Activated T-helper 1 cell treated with Interleukin-2 at 50 U/mL for 16 hours (primary cell): ENCODE measurements around the gene MAP3K20.
"Not testable (repeated sequence)": the region's sequence is repeated elsewhere in the genome, so short reads cannot be mapped to it uniquely, and the experiment has no call there.

Experiments used
- DNase-seq: peaks from one replicate; pipeline ENCODE4 v3.0.0-alpha.2; 2020; ENCODE audit warnings: low read depth

Gene MAP3K20

DNA sequence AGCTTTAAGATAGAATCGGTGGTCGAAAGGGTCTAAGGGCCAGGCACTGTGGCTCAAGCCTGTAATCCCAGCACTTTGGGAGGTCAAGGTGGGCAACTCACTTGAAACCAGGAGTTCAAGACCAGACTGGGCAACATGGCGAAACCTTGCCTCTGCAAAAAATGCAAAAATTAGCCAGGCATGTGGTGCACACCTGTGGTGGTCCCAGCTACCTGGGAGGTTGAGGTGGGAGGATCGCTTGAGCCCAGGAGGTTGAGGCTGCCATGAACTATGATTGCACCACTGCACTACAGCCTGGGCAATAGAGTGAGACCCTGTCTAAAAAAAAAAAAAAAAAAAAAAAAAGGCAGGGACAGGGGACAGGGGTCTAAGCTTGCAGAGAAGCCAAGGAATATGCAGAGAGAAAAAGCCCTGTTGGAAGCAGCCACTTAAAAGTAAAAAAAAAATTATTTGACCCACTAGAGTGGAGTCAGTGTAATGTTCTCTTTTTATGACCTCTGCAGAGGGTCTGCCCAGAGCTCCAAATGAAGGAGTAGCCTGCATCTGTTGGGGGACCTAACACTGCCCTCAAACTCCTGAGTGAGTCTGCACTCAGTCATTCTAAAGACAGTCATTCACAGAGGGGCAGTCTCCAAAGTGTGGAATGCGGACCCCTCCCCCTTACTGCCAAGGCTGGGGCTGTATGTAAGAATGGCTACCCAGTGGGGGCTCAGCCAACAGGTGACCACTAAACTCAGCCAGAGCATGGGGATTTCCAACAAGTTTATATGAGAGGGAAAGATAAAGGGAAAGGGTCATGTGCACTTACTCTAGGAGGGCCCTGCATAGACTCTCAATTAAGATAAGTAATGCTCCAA is 160.5 kb downstream of the MAP3K20 start:
- DNase-seq = no peak

DNA sequence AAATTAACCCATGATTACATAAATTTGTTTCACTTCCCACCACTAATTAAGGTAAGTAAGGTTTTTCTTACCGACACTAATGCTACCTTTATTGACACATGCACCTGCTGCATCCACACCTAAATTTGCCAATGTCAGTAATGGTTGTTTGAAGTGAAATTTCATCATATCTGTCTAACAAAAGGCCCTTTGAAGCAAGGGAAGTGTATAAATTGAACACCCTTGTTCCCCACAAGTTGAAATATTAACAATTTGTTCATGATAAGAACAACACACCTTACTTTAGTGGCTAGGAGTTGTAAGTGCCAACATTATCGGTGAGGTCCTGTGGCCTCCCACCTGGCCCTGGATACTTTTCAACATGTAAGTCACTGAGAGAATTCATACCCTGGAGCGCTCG is 162.7 kb downstream of the MAP3K20 start:
- DNase-seq = no peak

DNA sequence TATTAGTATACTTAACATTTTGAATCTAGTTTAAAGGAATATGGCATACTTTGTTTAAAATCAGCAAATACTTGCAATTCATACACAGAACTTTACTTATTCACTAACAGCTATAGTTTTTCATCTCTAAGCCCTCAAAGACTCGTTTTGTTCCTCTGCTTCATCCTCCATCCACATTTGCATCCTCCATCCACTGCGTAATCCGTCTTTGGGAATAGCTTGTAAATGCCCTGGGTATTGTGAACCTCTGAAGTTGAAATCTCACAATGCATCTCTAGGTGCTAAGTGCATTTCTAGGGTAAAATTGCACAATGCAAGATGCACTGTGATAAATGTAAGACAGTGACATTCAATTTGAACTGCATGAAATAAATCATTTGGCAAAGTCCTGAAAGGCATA is 163.2 kb downstream of the MAP3K20 start:
- DNase-seq = no peak

DNA sequence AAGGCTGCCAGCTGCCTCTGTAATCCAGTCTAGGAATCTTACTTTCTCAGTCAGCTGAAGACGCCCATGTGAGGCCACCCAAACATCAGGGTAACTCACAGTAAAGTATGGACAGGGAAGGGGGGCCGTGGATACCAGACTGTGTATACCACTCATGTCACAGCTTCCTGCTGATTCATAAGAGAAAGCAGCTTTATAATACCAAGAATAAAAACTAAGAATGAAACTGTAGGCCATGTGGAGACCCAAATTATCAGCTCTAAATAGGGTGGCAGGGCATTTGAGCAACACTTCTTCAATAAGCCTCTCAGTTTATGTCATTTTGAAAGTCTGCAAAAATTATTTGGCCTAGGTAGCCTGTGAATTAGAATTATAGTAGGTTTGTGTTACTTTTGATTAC is 164.0 kb downstream of the MAP3K20 start:
- DNase-seq = no peak

DNA sequence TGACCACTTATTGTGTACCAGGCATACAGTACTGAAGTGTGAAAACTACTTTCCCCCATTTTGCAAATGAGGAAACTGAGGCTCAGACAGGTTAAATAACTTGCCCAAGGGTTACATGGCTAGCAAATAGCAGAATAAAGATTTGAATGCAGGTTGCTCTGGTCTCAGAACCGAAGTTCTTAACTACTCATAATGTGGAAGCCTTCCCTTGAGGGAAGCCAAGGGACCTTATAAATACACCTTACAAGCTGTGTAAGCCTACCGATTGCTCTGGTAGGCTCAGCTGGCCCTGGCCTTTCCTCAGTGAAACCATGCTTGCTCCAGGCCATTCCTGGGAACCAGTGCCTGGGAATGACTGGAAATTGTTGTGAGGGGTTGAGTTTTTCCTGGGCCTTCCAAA is 164.4 kb downstream of the MAP3K20 start:
- no peak for DNase-seq

DNA sequence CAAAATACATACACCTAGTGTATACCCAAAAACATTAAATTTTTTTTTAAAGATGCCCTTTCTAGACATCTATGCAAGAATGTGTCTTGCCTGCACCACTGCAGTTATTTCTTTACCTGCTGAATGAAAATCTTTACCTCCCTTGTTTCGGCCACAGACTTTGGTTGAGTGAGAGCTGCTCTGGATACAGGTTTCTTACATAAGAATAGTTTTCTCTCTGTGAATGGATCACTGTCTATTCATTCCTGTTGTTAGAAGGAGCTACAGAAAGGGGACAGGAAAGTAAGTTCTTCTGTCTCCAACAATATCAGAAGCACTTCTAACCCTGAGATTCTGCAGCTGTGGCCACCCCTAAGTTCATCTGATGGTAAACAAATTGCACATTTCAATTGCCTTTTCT is 166.0 kb downstream of the MAP3K20 start:
- no peak for DNase-seq

DNA sequence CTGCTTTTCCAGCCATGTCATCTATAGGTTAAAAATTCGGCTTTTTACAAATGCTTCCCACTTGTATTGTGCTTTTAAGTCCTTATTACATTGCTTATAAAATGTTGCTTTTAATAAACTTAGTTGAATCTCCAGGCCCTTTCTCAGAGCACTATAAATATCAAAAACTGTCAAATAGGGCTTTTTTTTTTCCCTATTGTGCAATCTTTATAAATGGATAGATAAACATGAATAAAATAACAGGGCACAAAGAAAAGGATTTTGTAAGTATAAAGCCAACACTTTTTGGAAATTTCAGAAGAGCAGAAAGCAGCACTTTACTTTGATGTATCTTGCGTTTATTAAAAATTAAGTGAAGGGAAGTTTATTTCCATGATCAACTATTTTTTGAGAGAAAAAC is 171.5 kb downstream of the MAP3K20 start:
- DNase-seq = no peak

DNA sequence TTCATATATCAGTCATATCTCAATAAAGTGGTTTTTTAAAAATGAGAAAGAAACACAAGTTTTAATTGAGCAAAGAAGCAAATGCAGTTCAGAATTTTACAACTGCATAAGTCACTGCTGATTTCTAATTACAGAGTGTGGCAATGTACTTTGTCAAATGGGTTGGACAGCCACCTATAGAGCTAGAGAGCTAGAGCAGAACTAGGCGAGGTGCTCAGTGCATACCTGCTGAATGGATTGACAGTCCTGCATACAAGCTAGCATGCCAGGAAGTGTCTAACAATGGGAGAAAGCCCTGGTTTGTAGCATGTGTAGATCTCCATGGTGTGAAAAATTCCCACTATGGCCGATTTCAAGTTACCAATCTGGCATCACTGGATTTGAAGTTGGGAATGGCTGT is 172.7 kb downstream of the MAP3K20 start:
- no peak for DNase-seq

DNA sequence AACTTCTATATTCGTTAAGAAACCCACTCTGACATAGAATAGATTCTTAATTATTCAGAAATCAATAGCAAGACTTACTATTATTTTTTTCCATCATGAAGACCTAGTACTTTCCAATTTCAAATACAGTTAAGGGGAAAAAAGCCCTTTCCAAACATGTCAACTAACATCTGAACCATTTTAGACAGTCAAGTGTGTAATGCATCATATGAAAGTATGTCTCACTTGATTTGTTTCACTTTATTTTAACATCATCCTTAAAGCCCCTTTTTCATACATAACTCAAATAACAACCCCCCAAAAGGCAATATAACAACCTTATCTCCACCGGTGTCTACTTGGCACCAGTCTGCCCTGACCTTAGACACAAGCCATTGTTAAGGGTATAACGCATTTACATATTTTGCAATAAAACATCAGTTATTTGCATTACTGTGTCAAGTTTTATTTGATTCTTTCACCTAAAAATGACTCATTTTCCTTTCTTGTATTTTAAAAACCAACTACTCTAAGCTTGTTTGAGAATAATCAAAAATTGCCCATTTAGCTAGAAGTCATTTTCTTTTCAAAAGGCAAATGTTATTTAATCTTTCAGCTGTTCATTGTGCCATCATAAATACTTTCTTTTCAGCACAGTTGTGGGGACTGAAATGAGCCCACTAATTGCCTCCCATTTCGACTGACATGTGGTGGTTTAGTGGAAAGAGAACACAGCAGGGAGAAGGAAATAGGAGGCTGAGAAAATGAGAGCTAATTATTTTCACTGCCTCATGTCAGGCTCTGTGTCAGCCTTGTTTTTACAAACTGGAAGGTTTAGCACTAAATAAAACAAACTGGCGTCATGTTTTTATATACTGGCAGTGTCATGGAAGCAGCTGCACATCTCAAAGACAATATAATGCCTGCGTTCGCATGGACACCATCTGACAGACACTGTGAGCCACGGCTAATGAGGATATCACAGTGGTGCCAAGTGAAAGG is 174.3 kb downstream of the MAP3K20 start:
- DNase-seq = no peak

DNA sequence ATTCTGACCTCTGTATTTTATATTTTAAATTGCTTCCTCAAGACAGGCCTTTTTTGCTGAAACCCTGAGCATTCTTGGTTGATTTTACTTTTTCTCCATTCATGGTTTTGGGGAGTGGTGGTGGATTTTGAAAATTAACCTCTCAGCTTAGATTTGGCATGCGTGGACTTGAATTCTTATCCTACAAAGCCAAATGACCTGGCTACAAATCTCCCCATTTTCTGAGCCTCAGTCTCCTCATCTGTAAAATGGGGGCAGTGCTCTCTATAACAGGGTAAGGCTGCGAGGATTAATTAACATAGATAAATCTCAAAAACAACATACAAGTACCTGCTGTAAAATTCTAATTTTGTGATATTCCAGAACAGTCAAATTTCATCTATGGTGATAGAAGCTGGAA is 175.6 kb downstream of the MAP3K20 start:
- no peak for DNase-seq

DNA sequence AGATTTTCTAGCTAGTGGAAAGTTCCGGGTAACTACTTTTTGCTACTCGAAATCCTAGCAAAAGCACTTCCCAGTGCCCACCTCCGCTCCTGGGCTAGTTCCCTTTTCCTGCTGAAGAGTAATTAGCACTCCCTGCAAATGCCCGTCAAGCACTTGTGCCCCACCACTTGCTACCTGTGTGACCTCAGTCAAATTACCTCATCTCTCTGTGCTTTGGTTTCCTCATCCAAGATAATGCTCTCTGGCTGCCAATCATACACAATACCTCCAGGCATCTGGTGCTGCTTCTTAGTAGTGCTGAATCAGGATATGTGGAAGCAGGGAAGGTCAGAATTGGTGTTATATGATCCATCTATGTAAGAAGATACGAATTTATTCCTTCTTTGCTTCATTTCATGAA is 176.9 kb downstream of the MAP3K20 start:
- no peak for DNase-seq

DNA sequence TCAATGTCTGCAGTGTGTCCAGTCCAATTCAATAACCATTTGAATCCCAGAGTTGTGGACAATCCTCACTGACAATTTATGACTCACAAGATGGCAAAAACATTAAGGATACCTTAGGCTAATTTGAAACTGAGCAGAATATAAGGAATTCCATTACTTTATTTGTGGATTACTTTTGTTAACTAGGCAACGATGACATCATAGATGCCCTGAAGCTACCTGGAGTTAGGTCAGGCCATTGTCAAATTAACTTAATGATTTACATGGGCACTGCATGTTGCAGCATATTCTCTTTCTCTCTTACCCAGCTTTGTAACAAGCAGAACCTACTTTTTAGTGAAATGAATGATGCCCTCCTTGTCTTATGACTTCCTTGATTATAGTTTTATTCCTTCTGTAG is 179.0 kb downstream of the MAP3K20 start:
- no peak for DNase-seq

DNA sequence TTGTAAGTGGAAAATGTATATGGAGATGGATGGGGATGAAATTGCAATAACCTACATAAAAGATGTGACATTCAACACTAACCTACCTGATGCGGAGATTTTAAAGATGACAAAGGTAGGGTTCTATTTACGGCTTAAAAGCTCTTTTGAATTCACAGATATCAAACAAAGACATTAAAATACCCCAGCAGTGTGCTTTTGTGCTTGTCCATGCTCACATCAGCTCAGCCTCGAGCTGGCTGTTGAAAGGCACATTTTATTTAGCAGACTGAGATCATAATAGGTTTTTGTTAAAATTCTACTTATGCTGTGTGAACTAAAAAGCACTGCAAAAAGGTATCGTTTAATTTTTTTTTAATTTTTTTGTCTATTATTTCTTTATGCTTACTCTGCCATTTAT is 183.1 kb downstream of the MAP3K20 start:
- no peak for DNase-seq

DNA sequence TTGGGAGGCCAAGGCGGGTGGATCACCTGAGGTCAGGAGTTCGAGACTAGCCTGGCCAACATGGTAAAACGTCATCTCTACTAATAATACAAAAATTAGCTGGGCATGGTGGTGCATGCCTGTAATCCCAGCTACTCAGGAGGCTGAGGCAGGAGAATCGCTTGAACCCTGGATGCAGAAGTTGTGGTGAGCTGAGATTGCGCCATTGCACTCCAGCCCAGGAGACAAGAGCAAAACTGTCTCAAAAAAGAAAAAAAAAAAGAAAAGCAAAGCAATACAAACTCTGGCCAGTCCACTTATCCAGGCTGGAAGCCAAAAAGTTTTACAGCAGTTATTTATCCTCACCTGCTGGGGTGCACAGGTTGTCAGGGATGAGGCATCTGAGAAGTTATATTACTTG is 186.7 kb downstream of the MAP3K20 start:
- not testable (repeated sequence) for DNase-seq

DNA sequence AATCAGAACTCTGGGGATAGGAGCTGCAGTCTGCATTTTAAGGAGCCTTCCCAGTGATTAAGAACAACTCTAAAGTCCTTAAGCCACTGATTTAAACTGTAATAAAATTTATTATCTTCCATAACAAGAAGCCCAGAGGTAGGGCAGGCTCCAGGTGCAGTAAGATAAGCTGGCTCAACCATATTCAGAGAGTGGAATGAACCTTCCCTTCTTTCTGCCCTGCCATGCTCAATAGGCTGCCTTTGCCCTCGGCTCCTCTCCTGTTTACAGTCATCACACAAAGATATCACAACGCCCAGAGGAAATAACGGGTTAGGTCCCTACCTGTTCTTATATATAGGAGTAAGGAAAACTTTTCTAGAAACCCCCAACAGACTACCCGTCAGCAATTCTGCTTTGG is 188.5 kb downstream of the MAP3K20 start:
- no peak for DNase-seq

DNA sequence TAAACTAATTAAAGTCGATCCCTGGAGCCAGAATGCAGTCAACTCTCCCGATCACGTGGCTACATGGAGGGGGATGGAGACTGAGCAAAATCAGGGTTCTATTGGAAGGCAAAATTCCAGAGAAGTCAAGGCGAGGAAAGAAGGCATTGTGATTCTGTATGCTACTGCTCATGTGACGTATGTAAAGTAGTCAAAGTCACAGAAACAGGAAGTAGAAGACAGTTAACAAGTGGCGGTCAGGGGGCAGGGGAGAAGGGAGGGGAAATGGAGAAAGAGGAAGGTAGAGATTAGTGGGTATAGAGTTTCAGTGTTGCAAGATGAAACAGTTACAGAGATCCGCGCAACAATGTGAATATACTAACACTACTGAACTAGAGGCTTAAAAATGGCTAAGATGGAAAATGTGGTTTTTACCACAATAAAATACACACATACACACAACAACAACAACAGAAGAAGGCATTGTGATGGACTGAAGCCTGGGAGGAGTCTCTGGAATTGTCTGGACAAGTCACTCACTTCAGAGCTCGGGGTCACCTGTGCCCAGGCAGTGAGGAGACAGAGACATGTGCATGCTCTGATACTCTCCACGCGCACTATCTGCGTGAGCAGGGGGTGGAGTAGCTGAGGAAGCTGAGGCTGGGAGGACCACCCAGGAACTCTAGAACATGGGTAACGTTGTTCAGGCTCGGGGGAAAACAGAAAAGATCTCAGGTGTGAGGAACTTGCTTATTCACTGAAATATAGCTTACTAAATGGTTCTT is 189.1 kb downstream of the MAP3K20 start:
- DNase-seq = no peak

DNA sequence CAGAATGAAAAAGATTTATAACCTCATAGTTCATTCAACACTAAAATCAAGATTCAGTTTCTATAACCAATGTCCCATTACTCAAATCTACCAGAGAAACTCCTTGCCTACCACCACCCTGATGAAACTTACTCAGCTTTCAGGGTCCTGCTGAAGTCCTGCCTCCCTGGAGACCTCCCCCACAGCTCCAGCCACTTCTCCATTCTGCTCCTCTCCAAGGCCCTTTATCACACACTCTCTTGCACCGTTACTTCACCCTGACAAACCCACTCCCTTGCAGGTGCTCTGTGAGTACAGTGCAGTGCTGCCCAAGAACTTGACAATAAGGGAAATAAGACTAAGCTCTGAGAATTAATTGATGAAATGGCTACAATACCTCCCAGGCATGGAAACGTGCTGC is 195.5 kb downstream of the MAP3K20 start:
- DNase-seq = no peak

DNA sequence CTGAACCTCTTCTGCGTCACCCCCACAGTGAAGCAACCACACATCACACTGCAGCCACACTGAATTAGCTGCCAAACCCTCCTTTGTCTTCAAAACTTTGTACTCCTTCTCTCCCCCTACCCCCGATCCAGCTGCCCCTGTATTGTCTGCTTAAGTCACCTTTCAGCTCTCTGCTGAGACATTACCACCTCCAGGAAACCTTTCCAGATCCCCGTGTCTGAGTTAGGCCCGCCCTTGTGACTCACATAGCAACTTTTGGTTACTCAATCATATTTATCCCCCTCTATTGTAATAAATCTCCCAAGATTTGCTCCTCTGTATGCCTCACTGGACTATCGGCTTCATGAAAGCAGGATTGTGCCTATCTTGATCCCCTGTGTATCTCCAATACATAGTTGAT is 196.2 kb downstream of the MAP3K20 start:
- no peak for DNase-seq

DNA sequence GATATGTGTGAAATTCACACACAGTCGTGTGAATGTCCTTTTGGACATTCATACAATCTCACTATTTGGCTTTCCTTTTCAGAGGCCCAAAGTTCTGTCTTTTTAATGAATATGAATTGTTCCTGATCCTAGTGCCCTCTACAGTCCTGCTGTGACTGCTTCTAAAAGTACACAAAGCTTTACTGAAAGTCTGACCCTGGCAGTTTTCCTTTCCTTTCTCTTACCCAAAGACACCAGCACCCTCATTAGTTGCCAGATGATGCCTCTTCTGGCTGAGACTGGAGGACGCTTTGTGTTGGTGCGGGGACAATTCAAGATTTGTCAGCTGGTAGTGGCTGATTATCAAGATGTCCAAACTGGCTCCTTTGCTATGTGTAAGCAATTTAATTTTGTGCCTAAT is 197.2 kb downstream of the MAP3K20 start:
- no peak for DNase-seq

DNA sequence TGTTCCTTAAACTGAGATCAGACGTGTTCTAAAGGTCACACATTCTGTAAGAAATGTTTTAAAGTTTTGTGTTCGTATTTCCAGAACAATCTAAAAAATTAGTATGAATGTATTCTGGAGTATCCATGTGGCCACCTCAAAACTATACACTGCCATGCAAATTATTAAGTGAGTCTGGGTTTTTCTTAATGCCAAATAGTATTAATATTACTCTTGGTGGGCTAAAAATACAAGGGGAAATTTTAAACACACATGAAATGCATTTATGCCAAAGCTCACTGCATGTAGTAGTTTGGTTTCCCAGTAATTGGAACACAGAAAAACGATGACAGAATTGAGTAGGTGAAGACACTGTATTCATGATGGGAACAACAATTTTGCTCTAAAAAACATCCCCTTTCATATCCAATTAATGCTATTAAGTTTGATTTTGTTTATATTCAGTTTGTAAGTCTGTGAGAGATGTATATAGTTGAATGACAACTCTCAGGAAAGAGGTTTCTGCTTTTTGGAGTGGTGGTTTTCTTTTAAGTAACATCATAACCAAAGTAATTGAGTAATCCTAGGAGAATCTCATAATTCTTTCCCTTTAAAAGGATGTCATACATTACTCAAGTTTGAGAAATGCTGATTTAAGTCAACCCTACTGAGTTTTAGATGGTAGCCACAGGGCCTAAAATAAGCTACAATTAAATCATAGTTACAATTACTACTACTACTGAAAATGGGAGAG is 203.3 kb downstream of the MAP3K20 start:
- DNase-seq = no peak

DNA sequence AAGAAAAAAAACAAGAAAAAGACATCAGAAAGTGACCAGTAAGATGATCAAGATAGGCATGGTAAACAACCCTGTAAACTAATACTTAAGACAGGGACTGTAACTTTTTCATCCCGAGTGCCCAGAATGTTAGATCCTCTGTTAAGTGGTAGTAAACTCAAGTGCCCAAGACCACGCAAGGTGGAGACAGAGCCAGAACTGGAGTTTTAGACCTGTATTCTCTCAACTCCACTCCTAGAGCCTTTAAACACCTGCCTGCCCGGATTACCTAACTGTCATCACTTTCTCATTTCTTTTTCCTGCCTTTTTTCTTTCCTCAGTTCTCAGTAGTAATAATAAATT is 203.9 kb downstream of the MAP3K20 start:
- no peak for DNase-seq

DNA sequence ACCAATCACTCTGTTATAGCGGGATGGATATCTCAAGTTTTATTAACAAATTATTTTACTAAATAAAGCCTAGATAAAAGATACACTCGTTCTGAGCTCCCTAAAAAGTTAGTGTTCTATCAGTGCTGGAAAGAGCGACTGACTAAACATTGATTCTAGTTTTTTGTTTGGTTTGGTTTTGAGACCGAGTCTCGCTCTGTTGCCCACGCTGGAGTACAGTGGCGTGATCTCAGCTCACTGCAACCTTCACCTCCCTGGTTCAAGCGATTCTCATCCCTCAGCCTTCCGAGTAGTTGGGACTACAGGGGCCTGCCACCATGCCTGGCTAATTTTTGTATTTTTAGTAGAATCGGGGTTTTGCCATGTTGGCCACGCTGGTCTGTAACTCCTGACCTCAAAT is 205.2 kb downstream of the MAP3K20 start:
- DNase-seq = no peak
